Measurements from ENCODE around the gene CLDN15.
A peak's percentile ranks its signal among the peaks of the same experiment; 100 is the strongest.
"Not testable (repeated sequence)": the region's sequence is repeated elsewhere in the genome, so short reads cannot be mapped to it uniquely, and the experiment has no call there.

Gene CLDN15

GRCh38 chr7:101200862-101201599, 36.6 kb downstream of the CLDN15 start, which contains the start of gene MOGAT3:
Gene MOGAT3 (minus strand): TSS chr7:101201036. CDS start chr7:101200854, 182 bp downstream.
- H3K36me3 Mint-ChIP-seq = no peaks in the 10 kb centered on the region
- H3K4me3 Mint-ChIP-seq = peak within 1 kb of the TSS; percentile 37
- ATAC-seq (no peak), DNase-seq (ENCODE audit: low spot score in 2 of 2) (no peak)
- H3K4me1 Mint-ChIP-seq = peaks cover 17% of the 10 kb centered on the region
- peak within 1 kb of the TSS; percentile 10 for H3K27ac Mint-ChIP-seq
- H3K9me3 Mint-ChIP-seq = no peaks in the 10 kb centered on the region

- Mint-ChIP-seq H3K9me3 (no peaks in the 10 kb centered on the region), H3K4me3 (peak overlapping the region; percentile 37), H3K4me1 (peaks cover 17% of the 10 kb centered on the region), H3K27ac (peak overlapping the region; percentile 10), H3K36me3 (no peaks in the 10 kb centered on the region)
- DNase-seq (ENCODE audit: low spot score in 2 of 2) = no peak
- ATAC-seq = no peak
These were observed 37.1 kb downstream of the CLDN15 start for GRCh38 chr7:101200504-101200861.

GRCh38 chr7:101199522-101199921, 38.1 kb downstream of the CLDN15 start:
- not testable (repeated sequence) for DNase-seq (ENCODE audit: low spot score in 2 of 2); H3K36me3 Mint-ChIP-seq; H3K4me3 Mint-ChIP-seq; H3K27ac Mint-ChIP-seq; ATAC-seq; H3K9me3 Mint-ChIP-seq
- peaks cover 17% of the 10 kb centered on the region for H3K4me1 Mint-ChIP-seq

GRCh38 chr7:101198476-101198875, 39.1 kb downstream of the CLDN15 start:
- DNase-seq (ENCODE audit: low spot score in 2 of 2) (no peak), ATAC-seq (no peak)
- Mint-ChIP-seq H3K9me3 (no peaks in the 10 kb centered on the region), H3K27ac (no peak overlapping the region), H3K4me3 (no peak overlapping the region), H3K36me3 (no peaks in the 10 kb centered on the region), H3K4me1 (peaks cover 11% of the 10 kb centered on the region)

- H3K9me3 Mint-ChIP-seq = no peaks in the 10 kb centered on the region
- DNase-seq (ENCODE audit: low spot score in 2 of 2) = no peak
- no peaks in the 10 kb centered on the region for H3K36me3 Mint-ChIP-seq
- no peak overlapping the region for H3K4me3 Mint-ChIP-seq
- H3K27ac Mint-ChIP-seq = no peak overlapping the region
- no peak for ATAC-seq
- peaks cover 10% of the 10 kb centered on the region for H3K4me1 Mint-ChIP-seq
These were observed 39.6 kb downstream of the CLDN15 start for GRCh38 chr7:101197991-101198390.

DNA sequence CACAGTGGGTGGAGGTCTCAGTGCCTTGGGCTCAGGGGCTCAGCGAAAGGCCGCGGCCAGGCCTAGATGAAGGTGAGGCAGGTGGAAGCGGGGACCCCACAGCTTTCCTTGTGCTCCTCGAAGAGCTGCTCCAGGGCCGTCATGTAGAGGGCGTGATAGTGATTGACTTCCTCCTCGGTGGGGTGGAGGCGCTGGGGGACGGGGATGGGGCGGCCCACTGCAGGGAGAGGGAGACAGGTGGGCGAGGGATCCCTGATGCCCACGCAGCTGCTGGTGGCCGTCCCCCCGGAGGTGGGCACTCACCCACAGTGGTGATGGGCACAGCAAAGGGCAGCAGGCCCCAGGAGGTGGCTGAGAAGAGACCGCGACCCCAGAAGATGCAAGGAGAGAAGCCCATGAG, 41.7 kb downstream of the CLDN15 start:
- peaks cover 9% of the 10 kb centered on the region for H3K4me1 Mint-ChIP-seq
- no peaks in the 10 kb centered on the region for H3K9me3 Mint-ChIP-seq
- no peaks in the 10 kb centered on the region for H3K36me3 Mint-ChIP-seq

DNA sequence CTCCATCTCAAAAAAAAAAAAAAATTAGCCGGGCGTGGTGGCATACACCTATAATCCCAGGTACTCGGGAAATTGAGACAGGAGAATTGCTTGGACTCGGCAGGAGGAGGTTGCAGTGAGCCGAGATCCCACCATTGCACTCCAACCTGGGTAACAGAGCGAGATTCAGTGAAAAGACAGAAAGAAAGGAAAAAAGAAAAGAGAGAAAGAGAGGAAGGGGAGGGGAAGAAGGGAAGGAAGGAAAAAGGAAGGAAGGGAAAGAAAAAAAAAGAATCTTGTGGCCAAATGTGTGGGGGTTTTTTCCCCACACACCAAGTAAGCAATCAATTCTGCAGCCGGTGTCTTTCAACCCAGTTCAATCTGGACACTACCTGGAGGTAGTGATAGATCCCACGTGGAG, 48.5 kb downstream of the CLDN15 start:
- Mint-ChIP-seq H3K4me3 (no peak overlapping the region), H3K27ac (no peak overlapping the region), H3K9me3 (no peaks in the 10 kb centered on the region), H3K36me3 (no peaks in the 10 kb centered on the region), H3K4me1 (peaks cover 6% of the 10 kb centered on the region)
- ATAC-seq (no peak), DNase-seq (ENCODE audit: low spot score in 2 of 2) (no peak)

More for the DNA sequence above, 41.7 kb downstream of the CLDN15 start:
- ATAC-seq (no peak), DNase-seq (ENCODE audit: low spot score in 2 of 2) (no peak)
- H3K4me3 Mint-ChIP-seq = no peak overlapping the region
- no peak overlapping the region for H3K27ac Mint-ChIP-seq

GRCh38 chr7:101186844-101187428, 50.7 kb downstream of the CLDN15 start:
- no peak for ATAC-seq
- Mint-ChIP-seq H3K36me3 (no peaks in the 10 kb centered on the region), H3K27ac (no peak overlapping the region), H3K9me3 (no peaks in the 10 kb centered on the region), H3K4me3 (no peak overlapping the region), H3K4me1 (no peaks in the 10 kb centered on the region)
- DNase-seq (ENCODE audit: low spot score in 2 of 2) = no peak

DNA sequence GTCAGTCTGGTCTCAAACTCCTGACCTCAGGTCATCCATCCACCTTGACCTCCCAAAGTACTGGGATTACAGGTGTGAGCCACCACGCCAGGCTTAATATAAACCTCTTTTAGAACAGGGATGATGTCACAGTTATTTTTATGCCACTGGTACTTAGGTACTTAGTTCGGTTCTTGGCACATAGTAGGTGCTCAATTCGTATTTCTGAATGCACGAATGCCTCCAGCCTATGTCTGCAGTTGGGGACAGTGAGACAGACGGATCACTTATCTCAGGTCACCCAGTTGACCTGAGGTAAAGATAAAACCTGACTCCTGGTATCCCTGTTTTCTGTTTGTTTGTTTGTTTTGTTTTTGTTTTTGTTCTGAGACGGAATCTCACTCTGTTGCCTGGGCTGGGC, 51.4 kb downstream of the CLDN15 start:
- no peak for ATAC-seq
- Mint-ChIP-seq H3K4me3 (no peak overlapping the region), H3K27ac (no peak overlapping the region), H3K9me3 (no peaks in the 10 kb centered on the region), H3K36me3 (no peaks in the 10 kb centered on the region), H3K4me1 (no peaks in the 10 kb centered on the region)
- no peak for DNase-seq (ENCODE audit: low spot score in 2 of 2)

DNA sequence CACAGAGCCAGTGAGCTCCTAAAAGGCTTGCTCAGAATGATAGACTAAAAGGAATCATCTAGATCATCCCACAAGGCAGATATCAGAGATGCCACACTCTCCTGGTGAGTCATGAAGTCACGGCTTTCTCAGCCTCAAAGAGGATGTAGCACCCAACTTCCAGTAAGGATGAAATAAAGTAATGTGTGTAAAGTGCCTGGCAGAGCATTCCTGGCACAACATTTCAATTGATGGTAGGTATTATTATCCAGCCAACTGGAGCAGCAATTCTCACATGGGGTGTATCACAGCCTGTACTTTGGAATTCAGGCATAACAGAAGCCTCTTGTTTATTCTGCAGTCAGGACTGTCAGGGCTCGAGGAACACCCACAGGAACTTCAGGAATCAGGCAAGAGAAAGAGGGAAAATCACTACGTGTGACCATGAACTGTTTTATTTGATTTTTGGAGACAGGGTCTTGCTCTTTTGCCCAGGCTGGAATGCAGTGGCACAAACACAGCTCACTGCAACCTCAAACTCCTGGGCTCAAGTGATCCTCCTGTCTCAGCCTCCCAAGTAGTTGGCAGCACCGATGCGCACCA, 52.3 kb downstream of the CLDN15 start:
- Mint-ChIP-seq H3K4me1 (peaks cover 5% of the 10 kb centered on the region), H3K36me3 (no peaks in the 10 kb centered on the region), H3K4me3 (no peak overlapping the region), H3K27ac (no peak overlapping the region), H3K9me3 (no peaks in the 10 kb centered on the region)
- ATAC-seq (no peak), DNase-seq (ENCODE audit: low spot score in 2 of 2) (no peak)

All from stimulated activated effector memory CD8-positive, alpha-beta T cell treated with anti-CD3 and anti-CD28 coated beads, Interleukin-12 subunit alpha, Interleukin-12 subunit beta, amount 100 ng/mL, for 72 hours (primary cell).